Activated CD4-positive, alpha-beta T cell treated with anti-CD3 and anti-CD28 coated beads, Interleukin-2, amount 10 ng/mL, durations not matched to agents 24 days and 14 days (primary cell): ENCODE measurements around the gene STK11IP. TPM values are rescaled to one million over a fixed set of nuclear protein-coding genes. Genes with fewer than 3 reads are reported as not detected.
A peak's percentile ranks its signal among the peaks of the same experiment; 100 is the strongest.

ENCODE experiments used
- DNase-seq: peaks from one replicate; pipeline ENCODE4 v3.0.0; 2022
- H3K27ac Mint-ChIP-seq: one replicate; pipeline ENCODE4 v1.8.0; 2022; ENCODE audit warnings: mild to moderate bottlenecking, mixed read lengths
- H3K27me3 Mint-ChIP-seq: one replicate; pipeline ENCODE4 v1.8.0; 2022; ENCODE audit warnings: mixed read lengths
- H3K36me3 Mint-ChIP-seq: one replicate; pipeline ENCODE4 v1.8.0; 2022; ENCODE audit warnings: low read depth, mild to moderate bottlenecking, mixed read lengths
- H3K4me1 Mint-ChIP-seq: one replicate; pipeline ENCODE4 v1.8.0; 2021; ENCODE audit warnings: mixed read lengths
- H3K4me3 Mint-ChIP-seq: one replicate; pipeline ENCODE4 v1.8.0; 2022; ENCODE audit warnings: mild to moderate bottlenecking, moderate library complexity, mixed read lengths
- H3K9me3 Mint-ChIP-seq: one replicate; pipeline ENCODE4 v1.8.0; 2021; ENCODE audit warnings: mixed read lengths
- intact Hi-C: fragments of 100-400 bp; cut with micrococcal nuclease; formaldehyde crosslinking; loops from one replicate; pipeline ENCODE4 v1.15.1; 2023
- total RNA-seq: library from RNA; stranded (reverse); gene quantifications from 2 replicates; pipeline ENCODE4 v1.2.3, GENCODE V29; 2022

STK11IP gene
- total RNA-seq, 1 donor from 2014 or later = 35.0 TPM

DNA sequence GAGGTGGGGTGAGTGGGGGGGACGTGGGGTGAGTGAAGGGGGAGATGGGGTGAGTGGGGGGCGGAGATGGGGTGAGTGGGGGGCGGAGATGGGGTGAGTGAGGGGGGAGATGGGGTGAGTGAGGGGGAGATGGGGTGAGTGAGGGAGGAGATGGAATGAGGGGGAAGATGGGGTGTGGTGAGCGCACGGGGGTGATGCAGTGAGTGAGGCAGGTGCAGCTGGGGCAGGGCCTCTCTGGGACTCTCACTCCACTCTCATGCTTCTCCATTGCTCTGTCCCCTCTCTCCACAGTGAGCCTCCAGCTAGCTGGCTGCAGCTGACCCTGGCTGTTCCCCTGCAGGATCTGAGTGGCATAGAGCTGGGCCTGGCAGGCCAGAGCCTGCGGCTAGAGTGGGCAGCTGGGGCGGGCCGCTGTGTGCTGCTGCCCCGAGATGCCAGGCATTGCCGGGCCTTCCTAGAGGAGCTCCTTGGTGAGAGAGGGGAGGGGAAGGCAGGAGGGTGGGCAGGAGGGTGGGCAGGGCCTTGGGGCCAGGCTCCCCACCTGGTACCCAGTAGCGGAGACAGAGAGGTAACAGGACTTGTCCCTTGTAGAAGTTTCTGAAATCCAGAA lies 15.9 kb downstream of the STK11IP start:
- no peak overlapping the region for H3K4me3 Mint-ChIP-seq
- no peak overlapping the region for H3K27ac Mint-ChIP-seq
- peaks cover 5% of the 10 kb centered on the region for H3K4me1 Mint-ChIP-seq
- no peaks in the 10 kb centered on the region for H3K9me3 Mint-ChIP-seq
- DNase-seq = no peak
- no peaks in the 10 kb centered on the region for H3K27me3 Mint-ChIP-seq
- intact Hi-C loops = no loop called here
- peaks cover 14% of the 10 kb centered on the region for H3K36me3 Mint-ChIP-seq

DNA sequence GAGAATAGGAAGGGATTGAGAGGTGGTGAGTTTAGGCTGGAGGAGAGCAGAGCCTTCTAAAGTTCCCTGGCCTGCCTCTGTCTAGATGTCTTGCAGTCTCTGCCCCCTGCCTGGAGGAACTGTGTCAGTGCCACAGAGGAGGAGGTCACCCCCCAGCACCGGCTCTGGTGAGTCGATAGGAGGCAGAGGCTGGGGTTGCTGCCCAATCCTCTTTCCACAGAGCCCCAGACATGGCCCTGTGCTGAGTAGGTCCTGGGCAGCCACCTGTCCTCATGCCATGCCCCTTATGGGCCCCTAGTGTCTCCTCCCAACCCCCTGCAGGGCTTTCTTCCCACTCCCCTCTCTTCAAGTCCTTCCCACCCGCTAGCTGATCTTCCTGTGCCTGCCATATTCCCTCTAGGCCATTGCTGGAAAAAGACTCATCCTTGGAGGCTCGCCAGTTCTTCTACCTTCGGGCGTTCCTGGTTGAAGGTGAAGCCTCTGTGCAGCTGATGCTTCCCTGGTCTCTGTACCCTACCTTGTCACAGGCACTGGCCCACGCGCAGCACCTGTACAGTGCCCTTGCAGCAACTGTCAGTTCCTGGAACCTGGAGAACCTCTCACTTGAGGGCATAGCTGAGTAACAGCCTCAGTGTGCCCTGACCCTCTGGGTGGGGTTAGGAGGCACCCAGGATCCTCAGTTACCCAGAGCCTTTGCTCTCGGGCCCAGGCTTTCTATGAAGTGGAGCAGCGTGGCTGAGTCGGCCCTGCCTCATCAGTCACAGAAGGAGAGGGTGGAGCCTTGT lies 16.6 kb downstream of the STK11IP start:
- H3K9me3 Mint-ChIP-seq = no peaks in the 10 kb centered on the region
- no peaks in the 10 kb centered on the region for H3K27me3 Mint-ChIP-seq
- H3K4me1 Mint-ChIP-seq = peaks cover 5% of the 10 kb centered on the region
- DNase-seq = no peak
- intact Hi-C loops = no loop called here
- H3K27ac Mint-ChIP-seq = no peak overlapping the region
- H3K36me3 Mint-ChIP-seq = peaks cover 14% of the 10 kb centered on the region
- H3K4me3 Mint-ChIP-seq = no peak overlapping the region

DNA sequence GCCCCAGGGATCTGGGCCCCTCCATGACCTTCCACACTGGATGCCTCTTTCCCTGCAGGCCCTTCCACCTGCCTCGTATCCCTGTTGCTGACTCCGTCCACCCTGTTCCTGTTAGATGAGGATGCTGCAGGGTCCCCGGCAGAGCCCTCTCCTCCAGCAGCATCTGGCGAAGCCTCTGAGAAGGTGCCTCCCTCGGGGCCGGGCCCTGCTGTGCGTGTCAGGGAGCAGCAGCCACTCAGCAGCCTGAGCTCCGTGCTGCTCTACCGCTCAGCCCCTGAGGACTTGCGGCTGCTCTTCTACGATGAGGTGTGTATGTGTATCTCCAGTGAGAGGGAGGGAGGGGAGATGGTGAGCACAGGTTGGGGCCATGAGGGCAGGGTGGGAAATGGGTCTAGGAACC lies 17.4 kb downstream of the STK11IP start:
- Mint-ChIP-seq H3K4me1 (peaks cover 5% of the 10 kb centered on the region), H3K27me3 (no peaks in the 10 kb centered on the region), H3K4me3 (no peak overlapping the region), H3K27ac (no peak overlapping the region), H3K36me3 (peaks cover 14% of the 10 kb centered on the region), H3K9me3 (no peaks in the 10 kb centered on the region)
- no peak for DNase-seq
- intact Hi-C loops = no loop called here

- Mint-ChIP-seq H3K27ac (no peak overlapping the region), H3K4me3 (no peak overlapping the region), H3K36me3 (peaks cover 14% of the 10 kb centered on the region), H3K27me3 (no peaks in the 10 kb centered on the region), H3K9me3 (no peaks in the 10 kb centered on the region), H3K4me1 (peaks cover 5% of the 10 kb centered on the region)
- DNase-seq = no peak
- intact Hi-C loops = no loop called here
Measured at GRCh38 chr2:219615894-219616293, 18.2 kb downstream of the STK11IP start.

- Mint-ChIP-seq H3K4me1 (peaks cover 5% of the 10 kb centered on the region), H3K36me3 (peaks cover 11% of the 10 kb centered on the region), H3K4me3 (no peak overlapping the region), H3K27ac (no peak overlapping the region), H3K27me3 (peaks cover 2% of the 10 kb centered on the region), H3K9me3 (no peaks in the 10 kb centered on the region)
- DNase-seq = no peak
- intact Hi-C loops = no loop called here
Measured at GRCh38 chr2:219616550-219616949, 18.9 kb downstream of the STK11IP start.

DNA sequence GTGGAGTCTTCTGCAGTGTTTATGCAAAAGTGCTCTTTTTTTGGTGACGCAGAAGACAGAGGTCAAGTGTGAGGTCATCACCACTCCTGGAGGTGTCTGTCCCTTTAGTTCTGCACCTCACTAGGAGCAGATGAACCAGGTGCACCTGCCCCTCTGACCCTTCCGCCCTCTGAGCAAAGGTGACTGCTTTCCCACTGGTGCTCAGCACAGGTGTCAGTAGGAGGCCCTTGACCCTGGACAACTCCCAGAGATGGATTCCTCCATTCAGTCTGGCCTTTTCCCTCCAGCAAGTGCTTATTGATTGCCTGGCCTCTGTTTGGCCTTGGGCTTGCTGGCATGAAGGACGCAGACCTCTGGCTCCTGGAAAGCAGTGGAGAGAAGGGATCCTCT lies 21.1 kb downstream of the STK11IP start:
- H3K36me3 Mint-ChIP-seq = peaks cover 11% of the 10 kb centered on the region
- intact Hi-C loops = no loop called here
- H3K4me3 Mint-ChIP-seq = no peak overlapping the region
- H3K9me3 Mint-ChIP-seq = no peaks in the 10 kb centered on the region
- H3K27me3 Mint-ChIP-seq = peaks cover 15% of the 10 kb centered on the region
- no peaks in the 10 kb centered on the region for H3K4me1 Mint-ChIP-seq
- no peak overlapping the region for H3K27ac Mint-ChIP-seq
- no peak for DNase-seq

GRCh38 chr2:219619235-219619634 lies 21.6 kb downstream of the STK11IP start:
- Mint-ChIP-seq H3K36me3 (peaks cover 11% of the 10 kb centered on the region), H3K27ac (no peak overlapping the region), H3K4me1 (no peaks in the 10 kb centered on the region), H3K9me3 (no peaks in the 10 kb centered on the region), H3K27me3 (peaks cover 20% of the 10 kb centered on the region), H3K4me3 (no peak overlapping the region)
- DNase-seq = no peak
- intact Hi-C loops = no loop called here

DNA sequence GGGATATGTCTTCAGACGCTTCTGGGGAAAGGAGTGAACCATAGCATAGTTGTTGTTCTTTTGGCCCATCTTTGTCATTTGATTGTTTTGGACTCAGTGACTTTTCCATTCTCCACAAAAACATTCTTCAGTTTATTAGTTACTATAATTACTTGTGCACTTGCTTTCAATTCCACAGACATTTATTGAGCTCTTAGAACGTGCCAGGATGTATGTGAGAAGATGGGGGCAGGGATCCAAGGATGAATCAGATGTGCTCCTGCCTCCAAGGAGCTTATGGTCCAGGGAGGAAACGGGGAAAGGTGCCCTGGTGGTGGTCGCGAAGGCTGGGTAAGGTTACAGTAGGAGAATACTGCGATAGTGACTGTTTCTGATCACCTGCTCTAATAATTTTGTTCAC lies 22.9 kb downstream of the STK11IP start:
- Mint-ChIP-seq H3K36me3 (no peaks in the 10 kb centered on the region), H3K4me1 (no peaks in the 10 kb centered on the region), H3K27me3 (peaks cover 22% of the 10 kb centered on the region), H3K9me3 (no peaks in the 10 kb centered on the region), H3K4me3 (no peak overlapping the region), H3K27ac (no peak overlapping the region)
- DNase-seq = no peak
- intact Hi-C loops = no loop called here

DNA sequence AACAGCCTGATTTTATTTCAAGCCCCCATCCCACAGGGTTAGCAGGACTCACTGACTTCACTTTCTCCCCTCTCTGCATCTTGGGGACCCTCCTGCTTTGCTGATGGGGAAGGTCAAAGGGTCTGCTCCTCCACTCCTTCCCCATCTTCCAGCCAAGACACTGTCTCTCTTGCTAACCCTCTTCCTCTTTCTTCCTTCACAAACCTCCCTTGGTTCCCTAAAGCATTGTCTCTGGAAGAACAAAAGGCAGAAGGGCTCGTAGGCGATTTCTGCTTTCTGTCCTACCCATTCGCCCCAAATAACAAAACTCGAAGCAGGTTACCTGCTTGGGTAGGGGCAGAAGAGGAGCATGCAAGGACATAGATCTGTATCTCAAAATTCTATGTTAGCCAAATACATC lies 24.3 kb downstream of the STK11IP start:
- Mint-ChIP-seq H3K27ac (no peak overlapping the region), H3K9me3 (no peaks in the 10 kb centered on the region), H3K27me3 (peaks cover 32% of the 10 kb centered on the region), H3K4me1 (no peaks in the 10 kb centered on the region), H3K4me3 (no peak overlapping the region), H3K36me3 (no peaks in the 10 kb centered on the region)
- DNase-seq = no peak
- intact Hi-C loops = no loop called here

- peaks cover 34% of the 10 kb centered on the region for H3K27me3 Mint-ChIP-seq
- intact Hi-C loops = no loop called here
- H3K4me3 Mint-ChIP-seq = no peak overlapping the region
- no peaks in the 10 kb centered on the region for H3K4me1 Mint-ChIP-seq
- H3K27ac Mint-ChIP-seq = no peak overlapping the region
- no peak for DNase-seq
- H3K36me3 Mint-ChIP-seq = no peaks in the 10 kb centered on the region
- no peaks in the 10 kb centered on the region for H3K9me3 Mint-ChIP-seq
Measured at GRCh38 chr2:219622472-219622871, 24.8 kb downstream of the STK11IP start.

DNA sequence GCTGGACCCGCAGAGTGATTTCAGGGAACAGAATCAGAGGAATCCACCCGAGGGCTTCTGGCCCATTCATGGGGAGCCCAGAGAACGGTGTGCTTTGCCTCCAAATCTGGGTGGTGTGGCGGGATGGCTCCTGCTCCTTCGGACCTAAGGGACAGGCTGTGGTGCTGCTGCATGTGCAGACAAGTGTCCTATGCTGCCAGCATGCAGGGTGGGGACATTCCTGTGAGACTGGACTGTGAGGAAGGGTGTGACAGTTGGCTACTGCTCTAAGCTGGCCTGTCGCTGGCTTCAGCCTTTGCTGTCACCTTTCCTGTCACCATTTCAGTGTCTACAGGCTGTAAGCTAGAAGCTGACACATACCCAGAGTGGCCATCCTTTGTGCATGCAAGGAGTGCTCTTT lies 26.9 kb downstream of the STK11IP start:
- Mint-ChIP-seq H3K9me3 (no peaks in the 10 kb centered on the region), H3K4me1 (no peaks in the 10 kb centered on the region), H3K4me3 (no peak overlapping the region), H3K27ac (no peak overlapping the region), H3K27me3 (peaks cover 43% of the 10 kb centered on the region), H3K36me3 (no peaks in the 10 kb centered on the region)
- no peak for DNase-seq
- intact Hi-C loops = no loop called here

DNA sequence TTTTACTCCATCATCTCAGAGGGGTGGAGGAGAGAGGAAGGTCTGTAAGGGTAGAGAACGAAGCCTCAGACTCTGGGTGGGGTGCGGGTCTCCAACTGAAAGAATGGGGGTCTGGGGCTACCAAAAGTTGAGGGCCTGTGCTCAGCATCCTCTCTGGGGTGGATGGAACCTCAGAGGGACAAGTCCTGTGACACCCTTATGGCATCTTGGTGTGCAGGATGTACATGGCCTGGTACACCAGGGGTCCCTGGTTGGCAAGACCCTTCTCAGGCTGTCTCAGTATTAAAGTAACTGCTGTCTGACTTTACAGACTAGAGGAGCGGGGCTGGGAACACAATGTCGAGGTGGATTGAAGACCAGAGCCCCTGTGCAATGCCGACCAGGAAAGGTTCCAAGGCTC lies 27.5 kb downstream of the STK11IP start:
- peaks cover 43% of the 10 kb centered on the region for H3K27me3 Mint-ChIP-seq
- DNase-seq = no peak
- no peaks in the 10 kb centered on the region for H3K4me1 Mint-ChIP-seq
- no peaks in the 10 kb centered on the region for H3K9me3 Mint-ChIP-seq
- intact Hi-C loops = no loop called here
- no peak overlapping the region for H3K4me3 Mint-ChIP-seq
- H3K27ac Mint-ChIP-seq = no peak overlapping the region
- H3K36me3 Mint-ChIP-seq = no peaks in the 10 kb centered on the region

DNA sequence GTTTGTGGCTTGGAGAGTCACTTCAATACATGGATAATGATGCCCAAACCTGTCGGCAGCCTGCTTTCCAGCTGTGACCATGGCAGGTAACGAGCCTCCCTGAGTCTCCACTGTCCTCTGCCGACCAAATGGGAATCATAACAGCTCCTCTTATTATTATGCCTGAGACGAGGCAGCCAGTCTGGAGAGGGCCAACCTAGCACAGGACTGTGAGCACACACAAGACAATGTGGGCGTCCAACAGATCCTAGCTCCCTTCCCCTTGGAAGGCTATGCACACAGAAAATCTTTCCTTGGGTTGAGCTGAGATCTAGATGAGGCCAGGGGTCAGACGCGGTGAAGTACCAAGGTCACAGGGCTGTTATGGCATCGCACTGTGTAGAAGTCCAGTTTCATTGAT lies 28.9 kb downstream of the STK11IP start:
- no peak for DNase-seq
- Mint-ChIP-seq H3K27ac (no peak overlapping the region), H3K27me3 (peaks cover 41% of the 10 kb centered on the region), H3K36me3 (no peaks in the 10 kb centered on the region), H3K4me1 (no peaks in the 10 kb centered on the region), H3K4me3 (peak overlapping the region; percentile 72), H3K9me3 (no peaks in the 10 kb centered on the region)
- intact Hi-C loops = no loop called here

- H3K27me3 Mint-ChIP-seq = peaks cover 37% of the 10 kb centered on the region
- no peaks in the 10 kb centered on the region for H3K4me1 Mint-ChIP-seq
- no peaks in the 10 kb centered on the region for H3K36me3 Mint-ChIP-seq
- peak; percentile 62 for DNase-seq
- intact Hi-C loops = no loop called here
- no peak within 1 kb of the TSS for H3K27ac Mint-ChIP-seq
- H3K9me3 Mint-ChIP-seq = no peaks in the 10 kb centered on the region
- peak within 1 kb of the TSS; percentile 72 for H3K4me3 Mint-ChIP-seq
Measured at GRCh38 chr2:219627103-219628100, 29.7 kb downstream of the STK11IP start, which contains the start of gene SLC4A3. Gene SLC4A3, plus strand, starts transcription at chr2:219627630. Its CDS starts 363 bp downstream, at chr2:219627993.
